ENCODE measurements around the gene CACNG4. TPM values are rescaled to one million over a fixed set of nuclear protein-coding genes. Genes with fewer than 3 reads are reported as not detected.

CACNG4 gene
- total RNA-seq, 2 donors from 2014 or later, result not detected

GRCh38 chr17:66988069-66988798 is 23.7 kb downstream of the CACNG4 start:
- Mint-ChIP-seq H3K27me3 (peaks cover 31 to 38% of the 10 kb centered on the region in 2 donors), H3K36me3 (no peaks in the 10 kb centered on the region), H3K9me3 (no peaks in the 10 kb centered on the region), H3K4me1 (ENCODE audit: low read depth in 2 of 2) (peaks cover 5 to 6% of the 10 kb centered on the region in 2 donors), H3K4me3 (no peak overlapping the region), H3K27ac (no peak overlapping the region)
- DNase-seq (ENCODE audit: low spot score), result no peak
- ATAC-seq, result no peak

- no peaks in the 10 kb centered on the region for H3K9me3 Mint-ChIP-seq
- H3K4me1 Mint-ChIP-seq (ENCODE audit: low read depth in 2 of 2), result peaks cover 5 to 6% of the 10 kb centered on the region in 2 donors
- no peaks in the 10 kb centered on the region for H3K36me3 Mint-ChIP-seq
- H3K4me3 Mint-ChIP-seq, result no peak overlapping the region
- DNase-seq (ENCODE audit: low spot score) (no peak), ATAC-seq (no peak)
- H3K27me3 Mint-ChIP-seq, result peaks cover 31 to 38% of the 10 kb centered on the region in 2 donors
- no peak overlapping the region for H3K27ac Mint-ChIP-seq
Measured at GRCh38 chr17:66989076-66989475, 24.6 kb downstream of the CACNG4 start.

- no peak overlapping the region for H3K4me3 Mint-ChIP-seq
- DNase-seq (ENCODE audit: low spot score) (no peak), ATAC-seq (no peak)
- H3K9me3 Mint-ChIP-seq, result no peaks in the 10 kb centered on the region
- no peaks in the 10 kb centered on the region for H3K36me3 Mint-ChIP-seq
- peaks cover 31 to 38% of the 10 kb centered on the region in 2 donors for H3K27me3 Mint-ChIP-seq
- peaks cover 5 to 6% of the 10 kb centered on the region in 2 donors for H3K4me1 Mint-ChIP-seq (ENCODE audit: low read depth in 2 of 2)
- no peak overlapping the region for H3K27ac Mint-ChIP-seq
Measured at GRCh38 chr17:66989579-66989978, 25.1 kb downstream of the CACNG4 start.

- Mint-ChIP-seq H3K27ac (no peak overlapping the region), H3K4me1 (ENCODE audit: low read depth in 2 of 2) (peaks cover 5 to 6% of the 10 kb centered on the region in 2 donors), H3K27me3 (peaks cover 31 to 38% of the 10 kb centered on the region in 2 donors), H3K4me3 (no peak overlapping the region), H3K9me3 (no peaks in the 10 kb centered on the region), H3K36me3 (no peaks in the 10 kb centered on the region)
- DNase-seq (ENCODE audit: low spot score) (no peak), ATAC-seq (no peak)
Measured at GRCh38 chr17:66990047-66990446, 25.5 kb downstream of the CACNG4 start.

- H3K36me3 Mint-ChIP-seq, result no peaks in the 10 kb centered on the region
Measured at GRCh38 chr17:66992911-66993442, 28.5 kb downstream of the CACNG4 start.

GRCh38 chr17:66994361-66994760 is 29.9 kb downstream of the CACNG4 start:
- H3K27ac Mint-ChIP-seq, result no peak overlapping the region
- no peak for ATAC-seq
- DNase-seq (ENCODE audit: low spot score), result no peak

More at GRCh38 chr17:66992911-66993442, 28.5 kb downstream of the CACNG4 start:
- DNase-seq (ENCODE audit: low spot score) (no peak), ATAC-seq (no peak)
- Mint-ChIP-seq H3K4me1 (ENCODE audit: low read depth in 2 of 2) (no peaks in the 10 kb centered on the region), H3K27me3 (peaks cover 17 to 21% of the 10 kb centered on the region in 2 donors), H3K9me3 (no peaks in the 10 kb centered on the region), H3K4me3 (no peak overlapping the region), H3K27ac (no peak overlapping the region)

GRCh38 chr17:66994930-66995535 is 30.5 kb downstream of the CACNG4 start:
- Mint-ChIP-seq H3K4me3 (no peak overlapping the region), H3K36me3 (no peaks in the 10 kb centered on the region), H3K27me3 (peaks cover 13 to 14% of the 10 kb centered on the region in 2 donors), H3K4me1 (ENCODE audit: low read depth in 2 of 2) (no peaks in the 10 kb centered on the region), H3K27ac (no peak overlapping the region), H3K9me3 (no peaks in the 10 kb centered on the region)
- no peak for DNase-seq (ENCODE audit: low spot score)
- no peak for ATAC-seq

More at GRCh38 chr17:66994361-66994760, 29.9 kb downstream of the CACNG4 start:
- Mint-ChIP-seq H3K36me3 (no peaks in the 10 kb centered on the region), H3K9me3 (no peaks in the 10 kb centered on the region), H3K4me1 (ENCODE audit: low read depth in 2 of 2) (no peaks in the 10 kb centered on the region), H3K4me3 (no peak overlapping the region), H3K27me3 (peaks cover 15 to 16% of the 10 kb centered on the region in 2 donors)

GRCh38 chr17:66995944-66996343 is 31.4 kb downstream of the CACNG4 start:
- ATAC-seq, result no peak
- H3K4me3 Mint-ChIP-seq, result no peak overlapping the region
- peaks cover 10 to 11% of the 10 kb centered on the region in 2 donors for H3K27me3 Mint-ChIP-seq
- no peaks in the 10 kb centered on the region for H3K9me3 Mint-ChIP-seq
- H3K4me1 Mint-ChIP-seq (ENCODE audit: low read depth in 2 of 2), result no peaks in the 10 kb centered on the region
- H3K27ac Mint-ChIP-seq, result no peak overlapping the region
- no peaks in the 10 kb centered on the region for H3K36me3 Mint-ChIP-seq
- no peak for DNase-seq (ENCODE audit: low spot score)

GRCh38 chr17:66996926-66997325 is 32.4 kb downstream of the CACNG4 start:
- Mint-ChIP-seq H3K4me3 (no peak overlapping the region), H3K27ac (no peak overlapping the region)
- no peak for ATAC-seq

GRCh38 chr17:67003231-67003630 is 38.7 kb downstream of the CACNG4 start:
- no peak overlapping the region for H3K4me3 Mint-ChIP-seq
- no peaks in the 10 kb centered on the region for H3K9me3 Mint-ChIP-seq
- H3K27me3 Mint-ChIP-seq, result peaks cover 11 to 14% of the 10 kb centered on the region in 2 donors
- DNase-seq (ENCODE audit: low spot score), result no peak
- no peaks in the 10 kb centered on the region for H3K36me3 Mint-ChIP-seq
- no peak for ATAC-seq
- no peaks in the 10 kb centered on the region for H3K4me1 Mint-ChIP-seq (ENCODE audit: low read depth in 2 of 2)
- H3K27ac Mint-ChIP-seq, result no peak overlapping the region

More at GRCh38 chr17:66996926-66997325, 32.4 kb downstream of the CACNG4 start:
- Mint-ChIP-seq H3K27me3 (peaks cover 10 to 11% of the 10 kb centered on the region in 2 donors), H3K9me3 (no peaks in the 10 kb centered on the region), H3K36me3 (no peaks in the 10 kb centered on the region), H3K4me1 (ENCODE audit: low read depth in 2 of 2) (no peaks in the 10 kb centered on the region)
- DNase-seq (ENCODE audit: low spot score), result no peak

- no peak overlapping the region for H3K27ac Mint-ChIP-seq
- H3K9me3 Mint-ChIP-seq, result no peaks in the 10 kb centered on the region
- ATAC-seq (no peak), DNase-seq (ENCODE audit: low spot score) (no peak)
- peaks cover 14 to 16% of the 10 kb centered on the region in 2 donors for H3K27me3 Mint-ChIP-seq
- no peaks in the 10 kb centered on the region for H3K36me3 Mint-ChIP-seq
- H3K4me1 Mint-ChIP-seq (ENCODE audit: low read depth in 2 of 2), result no peaks in the 10 kb centered on the region
- H3K4me3 Mint-ChIP-seq, result no peak overlapping the region
Measured at GRCh38 chr17:67004181-67004580, 39.7 kb downstream of the CACNG4 start.

- Mint-ChIP-seq H3K9me3 (no peaks in the 10 kb centered on the region), H3K27ac (no peak overlapping the region), H3K4me3 (no peak overlapping the region), H3K27me3 (peaks cover 16 to 18% of the 10 kb centered on the region in 2 donors), H3K4me1 (ENCODE audit: low read depth in 2 of 2) (no peaks in the 10 kb centered on the region), H3K36me3 (no peaks in the 10 kb centered on the region)
- ATAC-seq, result no peak
- no peak for DNase-seq (ENCODE audit: low spot score)
Measured at GRCh38 chr17:67007266-67007665, 42.8 kb downstream of the CACNG4 start.

- ATAC-seq, result no peak
- no peak overlapping the region for H3K27ac Mint-ChIP-seq
Measured at GRCh38 chr17:67008101-67008500, 43.6 kb downstream of the CACNG4 start.

GRCh38 chr17:67011527-67012175 is 47.1 kb downstream of the CACNG4 start:
- Mint-ChIP-seq H3K4me3 (no peak overlapping the region), H3K36me3 (no peaks in the 10 kb centered on the region), H3K4me1 (ENCODE audit: low read depth in 2 of 2) (no peaks in the 10 kb centered on the region), H3K27me3 (peaks cover 5 to 12% of the 10 kb centered on the region in 2 donors), H3K27ac (no peak overlapping the region), H3K9me3 (no peaks in the 10 kb centered on the region)
- DNase-seq (ENCODE audit: low spot score), result no peak
- ATAC-seq, result no peak

More at GRCh38 chr17:67008101-67008500, 43.6 kb downstream of the CACNG4 start:
- H3K4me1 Mint-ChIP-seq (ENCODE audit: low read depth in 2 of 2), result no peaks in the 10 kb centered on the region
- no peak overlapping the region for H3K4me3 Mint-ChIP-seq
- H3K36me3 Mint-ChIP-seq, result no peaks in the 10 kb centered on the region
- DNase-seq (ENCODE audit: low spot score), result no peak
- H3K9me3 Mint-ChIP-seq, result no peaks in the 10 kb centered on the region
- H3K27me3 Mint-ChIP-seq, result peaks cover 11 to 13% of the 10 kb centered on the region in 2 donors

All from natural killer cell treated with Interleukin-12 subunit alpha and Interleukin-12 subunit beta and Interleukin-15 and Interleukin-18, amount 100 ng/mL, for 72 hours (primary cell).